Endothelial cell of umbilical vein (primary cell): ENCODE data around the gene CELF2.

Experiments used
- CTCF ChIP-seq, 2 donors: IDR thresholded peaks; 1 replicate in 1 of 2; 2 replicates in 1 of 2; pipeline ENCODE4 v1.5.1; 2011; ENCODE audit warnings: low read length in 2 of 2, mild to moderate bottlenecking in 2 of 2, moderate library complexity in 2 of 2, control low read depth in 1 of 2, inconsistent platforms in 1 of 2, low read depth in 1 of 2; ENCODE audit not compliant: insufficient read depth in 1 of 2; ENCODE audit errors: extremely low read depth in 1 of 2
- EZH2 ChIP-seq: IDR thresholded peaks from 2 replicates; pipeline ENCODE4 v1.6.1; 2012; ENCODE audit warnings: borderline replicate concordance, low read depth, mild to moderate bottlenecking, moderate library complexity, low read length, inconsistent platforms; ENCODE audit not compliant: severe bottlenecking
- FOS ChIP-seq: IDR thresholded peaks from 2 replicates; pipeline ENCODE4 v1.6.1; 2011; ENCODE audit warnings: mild to moderate bottlenecking, low read length, moderate library complexity, borderline replicate concordance; ENCODE audit not compliant: insufficient read depth
- GATA2 ChIP-seq: IDR thresholded peaks from 2 replicates; pipeline ENCODE4 v1.7.0; 2011; ENCODE audit warnings: low read depth, mild to moderate bottlenecking, moderate library complexity, mixed read lengths, low read length; ENCODE audit not compliant: insufficient read length, insufficient read depth
- JUN ChIP-seq: IDR thresholded peaks from 2 replicates; pipeline ENCODE4 v1.6.1; 2011; ENCODE audit warnings: borderline replicate concordance, low read depth; ENCODE audit not compliant: insufficient read length, insufficient read depth
- MAX ChIP-seq: IDR thresholded peaks from 2 replicates; pipeline ENCODE4 v1.6.1; 2011; ENCODE audit not compliant: insufficient read depth, insufficient read length
- MYC ChIP-seq: IDR thresholded peaks from one replicate; pipeline ENCODE4 v1.6.1; 2011; ENCODE audit warnings: mild to moderate bottlenecking, low read depth, low read length
- POLR2A ChIP-seq: IDR thresholded peaks from 2 replicates; pipeline ENCODE4 v1.6.1; 2012; ENCODE audit warnings: low read depth, mild to moderate bottlenecking, control low read depth, low read length
- POLR2AphosphoS5 ChIP-seq: IDR thresholded peaks from 2 replicates; pipeline ENCODE4 v1.6.1; 2012; ENCODE audit warnings: low read depth, mild to moderate bottlenecking, control low read depth, low read length, moderate library complexity; ENCODE audit not compliant: insufficient read depth

GRCh38 chr10:11320809-11321520 lies 303.3 kb downstream of the CELF2 start:
- no peak for TF ChIP-seq CTCF (IDR thresholded peaks at IDR 0.05; ENCODE audit: extremely low read depth in 1 of 2, insufficient read depth in 1 of 2, low read depth in 1 of 2, low read length in 2 of 2)
- TF ChIP-seq POLR2AphosphoS5, result no peak
- TF ChIP-seq POLR2A, result no peak
- TF ChIP-seq MYC, result no peak
- no peak for TF ChIP-seq EZH2
- no peak for TF ChIP-seq JUN
- TF ChIP-seq FOS, result no peak
- TF ChIP-seq MAX, result no peak
- TF ChIP-seq GATA2, result no peak
